Panc1 (cell line): Measurements from ENCODE around the gene HOXB2. TPM values are rescaled to one million over a fixed set of nuclear protein-coding genes. Genes with fewer than 3 reads are reported as not detected.
A peak's percentile ranks its signal among the peaks of the same experiment; 100 is the strongest.

ENCODE experiments used
- ATAC-seq: fragments of 200-7000 bp; cut with Tn5 transposase; 2 replicates; pipeline ENCODE4 v1.9.1; 2020; ENCODE audit warnings: mild to moderate bottlenecking, moderate library complexity
- BruUV-seq: library from RNA; stranded (reverse); fragments of 400-500 nt; replicated peaks from 2 replicates; lab custom pipeline; 2021; lab: Mats Ljungman, UMichigan
- CTCF ChIA-PET: fragments of 300-600 bp; sonication (Branson Sonifier 250); formaldehyde crosslinking; loops from one replicate; lab custom pipeline; 2022; ENCODE audit warnings: antibody characterized with exemption; lab: Charles Lee
- POLR2A ChIA-PET: fragments of 300-600 bp; sonication (Branson Sonifier 250); formaldehyde crosslinking; loops from one replicate; lab custom pipeline; 2022; ENCODE audit warnings: antibody characterized with exemption; lab: Charles Lee
- DNase-seq: peaks from one replicate; pipeline ENCODE4 v3.0.0-alpha.2; 2010; ENCODE audit warnings: low read depth, low spot score
- H3K27ac ChIP-seq: 2 replicates; pipeline ENCODE4 v1.5.1; 2011; ENCODE audit warnings: mild to moderate bottlenecking, low read length, inconsistent platforms
- H3K27me3 ChIP-seq: fragments of 200-500 bp; sonication (Bioruptor generic); 2 replicates; pipeline ENCODE4 v1.6.0; 2014; ENCODE audit warnings: low read length, inconsistent platforms; ENCODE audit not compliant: control insufficient read depth, insufficient read depth
- H3K36me3 ChIP-seq: fragments of 200-500 bp; sonication (Bioruptor generic); 2 replicates; pipeline ENCODE4 v1.5.1; 2014; ENCODE audit warnings: inconsistent platforms, mild to moderate bottlenecking, low read length, moderate library complexity; ENCODE audit not compliant: control insufficient read depth, insufficient read depth
- H3K4me1 ChIP-seq: 2 replicates; pipeline ENCODE4 v1.5.1; 2011; ENCODE audit warnings: inconsistent platforms, mild to moderate bottlenecking, low read length, moderate library complexity; ENCODE audit not compliant: control insufficient read depth, insufficient read depth
- H3K4me3 ChIP-seq, 2 experiments: 2 replicates each; pipeline ENCODE4 v1.5.1; 2011 to 2012; ENCODE audit warnings: low read depth in 2 of 2, low read length in 2 of 2, mild to moderate bottlenecking in 2 of 2, inconsistent platforms in 1 of 2, moderate library complexity in 1 of 2
- H3K9me3 ChIP-seq: fragments of 200-500 bp; sonication (Bioruptor generic); 2 replicates; pipeline ENCODE4 v1.5.1; 2014; ENCODE audit warnings: low read depth, mild to moderate bottlenecking, inconsistent platforms, low read length, moderate library complexity; ENCODE audit not compliant: control insufficient read depth, insufficient read depth
- POLR2AphosphoS5 ChIP-seq: IDR thresholded peaks from 2 replicates; pipeline ENCODE4 v1.6.1; 2012; ENCODE audit warnings: mild to moderate bottlenecking, low read depth, low read length, moderate library complexity
- SIN3A ChIP-seq: IDR thresholded peaks from 2 replicates; pipeline ENCODE4 v1.6.1; 2012; ENCODE audit warnings: low read depth, mild to moderate bottlenecking, low read length, moderate library complexity, borderline replicate concordance; ENCODE audit not compliant: insufficient read depth
- TCF7L2 ChIP-seq: IDR thresholded peaks from 2 replicates; pipeline ENCODE4 v1.6.1; 2011; ENCODE audit warnings: mild to moderate bottlenecking, low read depth, low read length, inconsistent platforms
- in situ Hi-C: cut with HindIII; loops from 2 replicates; pipeline ENCODE4 v1.10.0; 2016; ENCODE audit warnings: low sequenced_read_pairs, low pct_unique_long_range_greater_than_20kb
- intact Hi-C: fragments of 100-400 bp; cut with micrococcal nuclease; formaldehyde crosslinking; loops from one replicate; pipeline ENCODE4 v1.10.0; 2022; ENCODE audit not compliant: unreplicated experiment
- total RNA-seq: library from RNA; stranded (reverse); gene quantifications from one replicate; pipeline ENCODE4 v1.2.1, GENCODE V29; 2021; ENCODE audit not compliant: unreplicated experiment
- TF ChIP-seq, protein P1 (sequence below): fragments of 450-650 bp; IDR thresholded peaks from 2 replicates; pipeline ENCODE4 v1.5.1; 2017; ENCODE audit warnings: mild to moderate bottlenecking
- TF ChIP-seq, protein P2 (sequence below), 2 experiments: IDR thresholded peaks; 2 replicates each; pipeline ENCODE4 v1.6.1; 2011 to 2012; ENCODE audit warnings: low read depth in 2 of 2, control low read depth in 1 of 2, low read length in 1 of 2, mild to moderate bottlenecking in 1 of 2, moderate library complexity in 1 of 2; ENCODE audit not compliant: insufficient read depth in 1 of 2

Gene HOXB2
- total RNA-seq, 1 experiment from 2014 or later, result 70.1 TPM

GRCh38 chr17:48593126-48593829, 48.4 kb upstream of the HOXB2 start, which contains the start of gene HOXB5:
HOXB5 (minus strand) TSS chr17:48593779; CDS start chr17:48593682, 97 bp downstream.
- intact Hi-C loops, result no loop called here
- in situ Hi-C loops, result no loop called here
- ChIA-PET POLR2A (interaction anchor here (0.6 to 1.2 kb wide), 5 partner anchors 8 to 331 kb away, joined by 3 to 5 read pairs (median 4); partner anchors contain the start of gene HOXB8), CTCF (interaction anchor here (1.0 to 1.5 kb wide), 4 partner anchors 20 to 332 kb away, joined by 3 to 10 read pairs (median 6); no protein-coding TSS in a partner anchor)
- no TSS peak for BruUV-seq
- ATAC-seq (peak; percentile 1; the same call in 1 of the 2 replicates), DNase-seq (no peak)
- H3K27me3 ChIP-seq, result no peaks in the 10 kb centered on the region
- H3K27ac ChIP-seq, result peak within 1 kb of the TSS; percentile 99
- H3K4me3 ChIP-seq, result peak within 1 kb of the TSS; percentile 70 to 99
- H3K9me3 ChIP-seq, result no peaks in the 10 kb centered on the region
- TF ChIP-seq POLR2AphosphoS5 (peak; percentile 75), SIN3A (0 out of 2 replicates have a peak, but pooled peaks have one; percentile 52), TCF7L2 (no peak)
- TF ChIP-seq, protein P1, sequence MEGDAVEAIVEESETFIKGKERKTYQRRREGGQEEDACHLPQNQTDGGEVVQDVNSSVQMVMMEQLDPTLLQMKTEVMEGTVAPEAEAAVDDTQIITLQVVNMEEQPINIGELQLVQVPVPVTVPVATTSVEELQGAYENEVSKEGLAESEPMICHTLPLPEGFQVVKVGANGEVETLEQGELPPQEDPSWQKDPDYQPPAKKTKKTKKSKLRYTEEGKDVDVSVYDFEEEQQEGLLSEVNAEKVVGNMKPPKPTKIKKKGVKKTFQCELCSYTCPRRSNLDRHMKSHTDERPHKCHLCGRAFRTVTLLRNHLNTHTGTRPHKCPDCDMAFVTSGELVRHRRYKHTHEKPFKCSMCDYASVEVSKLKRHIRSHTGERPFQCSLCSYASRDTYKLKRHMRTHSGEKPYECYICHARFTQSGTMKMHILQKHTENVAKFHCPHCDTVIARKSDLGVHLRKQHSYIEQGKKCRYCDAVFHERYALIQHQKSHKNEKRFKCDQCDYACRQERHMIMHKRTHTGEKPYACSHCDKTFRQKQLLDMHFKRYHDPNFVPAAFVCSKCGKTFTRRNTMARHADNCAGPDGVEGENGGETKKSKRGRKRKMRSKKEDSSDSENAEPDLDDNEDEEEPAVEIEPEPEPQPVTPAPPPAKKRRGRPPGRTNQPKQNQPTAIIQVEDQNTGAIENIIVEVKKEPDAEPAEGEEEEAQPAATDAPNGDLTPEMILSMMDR, result no peak
- TF ChIP-seq, protein P2, sequence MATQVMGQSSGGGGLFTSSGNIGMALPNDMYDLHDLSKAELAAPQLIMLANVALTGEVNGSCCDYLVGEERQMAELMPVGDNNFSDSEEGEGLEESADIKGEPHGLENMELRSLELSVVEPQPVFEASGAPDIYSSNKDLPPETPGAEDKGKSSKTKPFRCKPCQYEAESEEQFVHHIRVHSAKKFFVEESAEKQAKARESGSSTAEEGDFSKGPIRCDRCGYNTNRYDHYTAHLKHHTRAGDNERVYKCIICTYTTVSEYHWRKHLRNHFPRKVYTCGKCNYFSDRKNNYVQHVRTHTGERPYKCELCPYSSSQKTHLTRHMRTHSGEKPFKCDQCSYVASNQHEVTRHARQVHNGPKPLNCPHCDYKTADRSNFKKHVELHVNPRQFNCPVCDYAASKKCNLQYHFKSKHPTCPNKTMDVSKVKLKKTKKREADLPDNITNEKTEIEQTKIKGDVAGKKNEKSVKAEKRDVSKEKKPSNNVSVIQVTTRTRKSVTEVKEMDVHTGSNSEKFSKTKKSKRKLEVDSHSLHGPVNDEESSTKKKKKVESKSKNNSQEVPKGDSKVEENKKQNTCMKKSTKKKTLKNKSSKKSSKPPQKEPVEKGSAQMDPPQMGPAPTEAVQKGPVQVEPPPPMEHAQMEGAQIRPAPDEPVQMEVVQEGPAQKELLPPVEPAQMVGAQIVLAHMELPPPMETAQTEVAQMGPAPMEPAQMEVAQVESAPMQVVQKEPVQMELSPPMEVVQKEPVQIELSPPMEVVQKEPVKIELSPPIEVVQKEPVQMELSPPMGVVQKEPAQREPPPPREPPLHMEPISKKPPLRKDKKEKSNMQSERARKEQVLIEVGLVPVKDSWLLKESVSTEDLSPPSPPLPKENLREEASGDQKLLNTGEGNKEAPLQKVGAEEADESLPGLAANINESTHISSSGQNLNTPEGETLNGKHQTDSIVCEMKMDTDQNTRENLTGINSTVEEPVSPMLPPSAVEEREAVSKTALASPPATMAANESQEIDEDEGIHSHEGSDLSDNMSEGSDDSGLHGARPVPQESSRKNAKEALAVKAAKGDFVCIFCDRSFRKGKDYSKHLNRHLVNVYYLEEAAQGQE (IDR thresholded peaks at IDR 0.05; ENCODE audit: insufficient read depth in 1 of 2, low read depth in 2 of 2, low read length in 1 of 2), result no peak
- H3K36me3 ChIP-seq, result no peaks in the 10 kb centered on the region; the same call in 1 of the 2 replicates
- H3K4me1 ChIP-seq, result peaks cover 66% of the 10 kb centered on the region

- BruUV-seq, result no TSS peak
- no peak for ATAC-seq
- H3K27me3 ChIP-seq, result no peaks in the 10 kb centered on the region
- DNase-seq, result no peak
- peak overlapping the region; percentile 99 for H3K27ac ChIP-seq
- peaks cover 74% of the 10 kb centered on the region for H3K4me1 ChIP-seq
- H3K36me3 ChIP-seq, result no peaks in the 10 kb centered on the region; the same call in 1 of the 2 replicates
- intact Hi-C loops (no loop called here), in situ Hi-C loops (no loop called here)
- CTCF ChIA-PET, result interaction anchor here (0.6 to 1.4 kb wide), 4 partner anchors 257 to 567 kb away, joined by 3 to 10 read pairs (median 6); no protein-coding TSS in a partner anchor
- POLR2A ChIA-PET, result interaction anchor here (0.8 to 1.2 kb wide), 3 partner anchors 9 to 242 kb away, joined by 3 to 5 read pairs (median 3); partner anchors contain the start of gene HOXB8
- TF ChIP-seq POLR2AphosphoS5 (no peak), TCF7L2 (no peak), SIN3A (no peak)
- TF ChIP-seq, protein P2 (IDR thresholded peaks at IDR 0.05; ENCODE audit: insufficient read depth in 1 of 2, low read depth in 2 of 2, low read length in 1 of 2), result no peak
- TF ChIP-seq, protein P1, result no peak
- no peaks in the 10 kb centered on the region for H3K9me3 ChIP-seq
- H3K4me3 ChIP-seq, result peak overlapping the region; percentile 70 to 99
Observed at GRCh38 chr17:48592577-48592976, 47.7 kb upstream of the HOXB2 start.
